Brain microvascular endothelial cell (primary cell): ENCODE data around the gene SLC4A8.
"Not testable (repeated sequence)": the region's sequence is repeated elsewhere in the genome, so short reads cannot be mapped to it uniquely, and the experiment has no call there.

Experiments used
- DNase-seq: peaks from one replicate; pipeline ENCODE4 v3.0.0-alpha.2; 2020
- H3K27ac ChIP-seq: fragments of 250-450 bp; sonication (Bioruptor Pico); 2 replicates; pipeline ENCODE4 v1.5.1; 2020; ENCODE audit warnings: mild to moderate bottlenecking, moderate library complexity
- H3K27me3 ChIP-seq: fragments of 250-450 bp; sonication (Bioruptor Pico); replicated peaks from 2 replicates; pipeline ENCODE4 v1.5.1; 2020; ENCODE audit warnings: mild to moderate bottlenecking
- H3K36me3 ChIP-seq: fragments of 250-450 bp; sonication (Bioruptor Pico); replicated peaks from 2 replicates; pipeline ENCODE4 v1.5.1; 2020; ENCODE audit warnings: mild to moderate bottlenecking
- H3K4me3 ChIP-seq: 2 replicates; pipeline ENCODE4 v1.5.1; 2011; ENCODE audit warnings: low read depth, mild to moderate bottlenecking, control low read depth, low read length, moderate library complexity
- CTCF ChIP-seq: IDR thresholded peaks from 2 replicates; pipeline ENCODE4 v1.5.1; 2011; ENCODE audit warnings: low read depth, mild to moderate bottlenecking, moderate library complexity, low read length, control low read depth, inconsistent platforms; ENCODE audit errors: missing control alignments
- in situ Hi-C: cut with HindIII; loops from 2 replicates; pipeline ENCODE4 v1.10.0; 2017; ENCODE audit warnings: low sequenced_read_pairs, low pct_ligation_motif_present

The SLC4A8 gene

GRCh38 chr12:51511546-51512260 is 87.1 kb downstream of the SLC4A8 start:
- Histone ChIP-seq H3K36me3 (no peaks in the 10 kb centered on the region), H3K27me3 (no peaks in the 10 kb centered on the region), H3K27ac (no peak overlapping the region), H3K4me3 (no peak overlapping the region)
- in situ Hi-C loops, result no loop called here
- DNase-seq, result no peak
- TF ChIP-seq CTCF, result no peak

GRCh38 chr12:51512438-51512837 is 87.8 kb downstream of the SLC4A8 start:
- no peak overlapping the region for H3K4me3 ChIP-seq
- H3K27me3 ChIP-seq, result no peaks in the 10 kb centered on the region
- DNase-seq, result no peak
- in situ Hi-C loops, result no loop called here
- H3K27ac ChIP-seq, result no peak overlapping the region
- TF ChIP-seq CTCF, result no peak
- H3K36me3 ChIP-seq, result no peaks in the 10 kb centered on the region

GRCh38 chr12:51515037-51515436 is 90.4 kb downstream of the SLC4A8 start:
- in situ Hi-C loops, DNase-seq: not testable (repeated sequence)

GRCh38 chr12:51517316-51517715 is 92.7 kb downstream of the SLC4A8 start:
- no peak for TF ChIP-seq CTCF
- DNase-seq, result no peak
- in situ Hi-C loops, result no loop called here
- no peaks in the 10 kb centered on the region for H3K27me3 ChIP-seq
- no peak overlapping the region for H3K27ac ChIP-seq
- no peak overlapping the region for H3K4me3 ChIP-seq
- no peaks in the 10 kb centered on the region for H3K36me3 ChIP-seq

More at GRCh38 chr12:51515037-51515436, 90.4 kb downstream of the SLC4A8 start:
- not testable (repeated sequence) for H3K27ac ChIP-seq, H3K36me3 ChIP-seq, H3K27me3 ChIP-seq, H3K4me3 ChIP-seq

GRCh38 chr12:51517800-51518199 is 93.2 kb downstream of the SLC4A8 start:
- TF ChIP-seq CTCF, result peak; percentile 19
- in situ Hi-C loops, result no loop called here
- Histone ChIP-seq H3K4me3 (no peak overlapping the region), H3K36me3 (no peaks in the 10 kb centered on the region), H3K27me3 (no peaks in the 10 kb centered on the region), H3K27ac (no peak overlapping the region)
- DNase-seq, result no peak

GRCh38 chr12:51519755-51520154 is 95.1 kb downstream of the SLC4A8 start:
- no peaks in the 10 kb centered on the region for H3K27me3 ChIP-seq
- in situ Hi-C loops, result no loop called here
- H3K36me3 ChIP-seq, result no peaks in the 10 kb centered on the region
- DNase-seq, result no peak
- no peak for TF ChIP-seq CTCF
- no peak overlapping the region for H3K4me3 ChIP-seq
- no peak overlapping the region for H3K27ac ChIP-seq
